ENCODE results near the gene CDC45.

Gene CDC45

GRCh38 chr22:19498154-19498865 lies 18.6 kb downstream of the CDC45 start:
- DNase-seq = no peak

GRCh38 chr22:19498866-19499190 lies 19.1 kb downstream of the CDC45 start:
- DNase-seq = no peak

- DNase-seq = no peak
Measured at GRCh38 chr22:19499236-19499879, 19.6 kb downstream of the CDC45 start.

- no peak for DNase-seq
Measured at GRCh38 chr22:19499880-19500242, 20.1 kb downstream of the CDC45 start.

GRCh38 chr22:19501897-19502447 lies 22.3 kb downstream of the CDC45 start:
- DNase-seq = no peak

- DNase-seq = no peak
Measured at GRCh38 chr22:19503367-19503766, 23.6 kb downstream of the CDC45 start.

- DNase-seq = no peak
Measured at GRCh38 chr22:19503869-19504268, 24.1 kb downstream of the CDC45 start.

GRCh38 chr22:19504900-19505734 lies 25.4 kb downstream of the CDC45 start:
- no peak for DNase-seq

- DNase-seq = no peak
Measured at GRCh38 chr22:19505735-19506126, 26.0 kb downstream of the CDC45 start.

- no peak for DNase-seq
Measured at GRCh38 chr22:19506212-19506611, 26.5 kb downstream of the CDC45 start.

GRCh38 chr22:19507534-19507861 lies 27.8 kb downstream of the CDC45 start:
- no peak for DNase-seq

- DNase-seq = no peak
Measured at GRCh38 chr22:19508024-19508776, 28.5 kb downstream of the CDC45 start.

GRCh38 chr22:19509191-19509590 lies 29.5 kb downstream of the CDC45 start:
- no peak for DNase-seq

- no peak for DNase-seq
Measured at GRCh38 chr22:19509923-19510322, 30.2 kb downstream of the CDC45 start.

GRCh38 chr22:19510919-19511341 lies 31.2 kb downstream of the CDC45 start:
- no peak for DNase-seq

GRCh38 chr22:19513823-19514222 lies 34.1 kb downstream of the CDC45 start:
- no peak for DNase-seq

GRCh38 chr22:19514831-19515565 lies 35.3 kb downstream of the CDC45 start:
- DNase-seq = no peak

GRCh38 chr22:19515654-19516377 lies 36.1 kb downstream of the CDC45 start:
- DNase-seq = no peak

- DNase-seq = no peak
Measured at GRCh38 chr22:19516378-19517170, 36.9 kb downstream of the CDC45 start.

- DNase-seq = no peak
Measured at GRCh38 chr22:19517171-19517500, 37.4 kb downstream of the CDC45 start.

Measured in RPMI8226 (cell line).